Measurements from ENCODE around the gene ZBED4.

ZBED4 gene

DNA sequence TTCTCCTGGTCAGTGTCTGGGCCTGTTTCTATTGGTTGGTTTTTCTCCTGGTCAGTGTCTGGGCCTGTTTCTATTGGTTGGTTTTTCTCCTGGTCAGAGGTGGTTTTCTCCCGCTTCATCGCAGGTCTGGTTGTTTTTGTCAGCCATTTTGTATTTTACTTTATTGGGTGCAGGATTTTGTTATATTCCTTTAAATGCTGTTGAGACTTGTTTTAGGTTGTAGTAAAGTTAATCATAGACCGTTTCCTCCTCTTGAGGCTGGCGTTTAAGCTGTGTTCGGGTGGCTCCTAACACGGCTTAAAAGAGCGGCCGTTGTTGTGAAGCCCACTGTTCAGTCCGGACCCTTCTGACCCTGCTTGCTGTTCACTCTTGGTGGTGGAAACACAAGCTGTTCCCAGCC, 26.2 kb downstream of the ZBED4 start:
- no peak for DNase-seq

DNA sequence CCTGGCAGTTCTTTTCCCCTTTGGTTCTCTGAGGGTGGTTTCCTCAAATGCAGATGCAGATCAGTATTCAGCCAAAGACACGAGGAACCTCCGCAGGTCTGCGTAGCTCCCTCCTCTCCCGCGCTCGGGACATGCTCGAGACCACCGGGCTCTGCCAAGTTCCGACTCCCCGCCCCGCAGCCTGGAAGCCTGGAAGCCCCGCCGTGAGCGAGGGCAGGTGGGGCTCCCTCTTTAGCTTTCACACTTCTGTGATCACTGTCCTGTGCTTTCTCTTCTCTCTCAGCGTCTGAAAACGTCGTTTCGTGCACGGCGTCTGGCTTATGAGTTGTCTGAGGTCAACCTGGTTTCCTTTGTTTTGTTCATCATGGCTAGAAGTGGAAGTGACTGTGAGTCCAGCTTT, 26.6 kb downstream of the ZBED4 start:
- no peak for DNase-seq

GRCh38 chr22:49881856-49882255, 28.2 kb downstream of the ZBED4 start:
- DNase-seq = no peak

DNA sequence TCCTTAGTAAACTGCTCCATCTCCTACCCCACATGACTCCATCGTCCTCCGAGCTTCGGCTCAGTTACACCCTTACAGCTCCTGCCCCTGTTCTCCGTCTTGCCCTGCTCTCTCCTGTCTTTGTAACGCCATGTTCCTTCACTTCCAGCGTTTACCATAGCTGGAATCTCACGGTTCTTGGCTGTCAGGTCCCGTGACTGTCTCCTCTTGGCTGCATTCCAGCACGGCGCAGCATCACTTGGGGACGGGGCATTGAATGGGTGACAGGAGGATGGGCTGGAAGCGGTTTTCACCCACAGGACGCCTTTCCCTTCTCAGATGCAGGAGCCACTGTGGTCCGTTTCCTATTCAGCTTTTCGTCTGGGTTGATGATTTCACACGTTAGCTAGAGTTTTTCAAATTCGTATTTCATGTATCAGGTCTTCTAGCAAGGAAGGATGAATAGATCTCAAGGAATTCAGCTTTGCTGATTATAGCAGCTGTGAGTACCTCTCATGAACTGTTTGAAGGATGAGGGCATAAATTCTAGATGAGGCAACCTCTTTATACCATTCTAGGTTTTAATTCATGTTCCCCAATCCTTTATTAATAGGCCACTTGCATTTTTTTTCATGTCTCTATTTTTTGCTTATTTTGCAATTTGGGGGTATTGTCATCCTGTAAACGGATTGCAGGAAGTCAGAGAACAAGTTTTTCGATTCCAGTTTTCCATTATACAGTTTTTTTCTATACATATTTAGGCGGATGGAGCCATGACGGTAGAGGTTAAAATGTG, 29.1 kb downstream of the ZBED4 start:
- DNase-seq = no peak

DNA sequence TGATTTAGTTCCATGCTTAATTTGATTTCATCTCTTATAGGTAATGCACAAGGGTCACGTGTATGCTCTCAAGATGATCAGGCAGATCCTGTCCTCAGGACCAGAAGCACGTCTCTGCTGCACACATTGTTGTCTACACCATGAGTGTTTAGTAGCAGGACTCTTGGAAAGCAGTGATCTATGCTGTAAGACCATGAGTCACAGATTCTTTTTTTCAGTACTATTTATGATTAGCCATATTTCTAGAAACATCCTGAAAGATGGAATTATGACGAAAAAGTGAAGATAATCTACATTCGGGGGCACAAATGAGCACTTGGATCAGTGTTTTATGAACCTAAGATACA, 29.6 kb downstream of the ZBED4 start:
- DNase-seq = no peak

GRCh38 chr22:49884075-49884474, 30.4 kb downstream of the ZBED4 start:
- DNase-seq = no peak

GRCh38 chr22:49884503-49885260, 31.0 kb downstream of the ZBED4 start:
- no peak for DNase-seq

- DNase-seq = no peak
These were observed 31.6 kb downstream of the ZBED4 start for GRCh38 chr22:49885281-49885680.

DNA sequence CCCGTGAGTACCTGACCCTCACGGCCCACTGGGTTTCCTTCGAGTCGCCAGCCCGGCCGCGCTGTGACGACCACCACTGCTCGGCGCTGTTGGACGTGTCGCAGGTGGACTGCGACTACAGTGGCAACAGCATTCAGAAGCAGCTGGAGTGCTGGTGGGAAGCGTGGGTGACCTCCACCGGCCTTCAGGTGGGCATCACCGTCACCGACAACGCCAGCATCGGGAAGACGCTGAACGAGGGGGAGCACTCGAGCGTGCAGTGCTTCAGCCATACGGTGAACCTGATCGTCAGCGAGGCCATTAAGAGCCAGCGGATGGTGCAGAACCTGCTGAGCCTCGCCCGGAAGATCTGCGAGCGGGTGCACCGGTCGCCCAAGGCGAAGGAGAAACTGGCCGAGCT, 32.2 kb downstream of the ZBED4 start:
- no peak for DNase-seq

GRCh38 chr22:49886346-49887063, 32.9 kb downstream of the ZBED4 start:
- DNase-seq = no peak

DNA sequence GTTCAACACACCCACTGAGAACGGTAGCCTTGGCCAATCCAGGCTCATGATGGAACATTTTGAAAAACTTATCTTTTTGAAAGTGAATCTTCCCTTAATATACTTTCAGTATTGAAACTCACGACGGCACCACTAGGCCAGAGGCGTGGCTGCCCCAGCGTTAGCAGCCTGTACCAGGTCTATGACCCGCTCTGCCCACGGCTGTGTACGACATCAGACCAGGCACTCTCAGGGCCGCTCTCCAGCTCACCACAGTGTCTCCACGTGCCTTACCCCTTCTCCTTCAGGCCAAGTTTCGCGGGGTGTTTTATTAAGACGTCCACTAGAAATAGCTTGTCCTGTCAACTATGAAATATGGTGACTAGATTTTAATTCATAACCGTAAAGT, 33.4 kb downstream of the ZBED4 start:
- no peak for DNase-seq

GRCh38 chr22:49887702-49888101, 34.1 kb downstream of the ZBED4 start:
- DNase-seq = no peak

- no peak for DNase-seq
These were observed 35.4 kb downstream of the ZBED4 start for GRCh38 chr22:49889071-49889470.

GRCh38 chr22:49892226-49892899, 38.7 kb downstream of the ZBED4 start:
- no peak for DNase-seq

DNA sequence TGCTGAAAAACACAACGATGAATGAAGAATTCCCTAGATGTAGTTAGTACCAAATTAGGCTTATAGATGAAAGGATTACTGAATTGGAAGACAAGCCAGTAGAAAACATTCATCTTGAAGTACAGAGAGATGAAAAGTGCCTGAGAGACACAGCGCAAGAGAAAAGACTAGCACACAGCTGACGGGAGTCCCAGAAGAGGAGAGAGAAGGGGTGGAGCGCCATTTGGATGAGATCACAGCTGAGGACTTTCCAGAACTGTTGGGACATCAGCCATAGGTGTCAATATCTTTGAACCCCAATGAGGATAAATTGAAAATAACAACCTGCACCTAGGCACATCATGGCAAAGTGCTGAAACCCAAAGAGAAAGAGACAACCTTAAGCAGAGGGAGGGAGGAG, 39.4 kb downstream of the ZBED4 start:
- no peak for DNase-seq

GRCh38 chr22:49894322-49895054, 40.8 kb downstream of the ZBED4 start:
- no peak for DNase-seq

DNA sequence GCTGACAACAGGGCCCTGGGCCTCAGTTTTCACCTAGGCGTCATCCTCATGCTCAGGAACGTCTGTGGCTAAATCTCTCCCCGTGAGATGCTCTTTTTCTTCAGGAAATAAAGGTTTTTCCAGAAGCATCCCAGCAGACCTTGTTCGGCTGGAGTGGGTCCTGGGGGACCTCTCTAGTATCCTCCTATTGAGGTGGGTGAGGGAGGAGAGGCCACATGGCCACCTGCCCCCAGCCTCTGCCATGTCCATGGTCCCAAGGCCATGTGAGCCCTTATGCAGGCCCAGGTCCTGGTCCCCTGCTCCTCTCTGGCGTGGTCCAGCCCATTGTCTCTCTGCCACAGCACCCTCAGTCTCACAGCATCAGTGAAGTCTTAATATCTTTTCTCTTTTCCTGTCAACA, 42.6 kb downstream of the ZBED4 start:
- DNase-seq = no peak

DNA sequence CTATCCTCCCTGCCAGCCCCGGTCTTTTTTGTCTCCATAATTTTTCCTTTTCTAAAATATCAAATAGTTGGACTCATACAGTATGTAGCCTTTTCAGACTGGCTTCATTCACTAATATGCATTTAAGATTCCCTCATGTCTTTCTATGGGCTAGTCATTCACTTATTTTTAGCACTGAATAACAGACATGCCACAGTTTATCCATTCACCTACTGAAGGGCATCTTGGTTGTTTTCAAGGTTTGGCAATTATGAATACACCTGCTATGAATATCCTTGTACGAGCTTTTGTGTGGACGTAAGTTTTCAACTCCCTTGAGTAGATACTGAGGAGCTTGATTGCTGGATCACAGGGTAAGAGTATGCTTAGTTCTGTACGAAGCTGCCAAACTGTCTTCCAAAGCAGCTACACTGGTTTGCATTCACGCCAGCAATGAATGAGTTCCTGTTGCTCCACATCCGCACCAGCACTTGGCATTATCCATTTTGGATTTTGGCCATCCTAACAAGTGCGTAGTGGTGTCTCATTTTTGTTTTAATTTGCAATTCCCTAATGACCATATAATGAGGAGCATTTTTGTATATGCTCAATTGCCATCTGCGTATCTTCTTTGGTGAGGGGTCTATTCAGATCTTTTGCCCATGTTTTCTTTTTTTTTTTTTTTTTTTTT, 43.5 kb downstream of the ZBED4 start:
- no peak for DNase-seq

GRCh38 chr22:49899530-49899929, 45.9 kb downstream of the ZBED4 start:
- DNase-seq = no peak

GRCh38 chr22:49900441-49901230, 47.0 kb downstream of the ZBED4 start:
- no peak for DNase-seq

- no peak for DNase-seq
These were observed 47.8 kb downstream of the ZBED4 start for GRCh38 chr22:49901457-49901856.
